ENCODE results near the gene CNKSR1.

- TF ChIP-seq EZH2 (conservative IDR thresholded peaks at IDR 0.05; ENCODE audit: low read depth, low read length) (no peak), CTCF (CRISPR knock-in tag; IDR thresholded peaks at IDR 0.05) (peak; percentile 87), PATZ1 (CRISPR knock-in tag; IDR thresholded peaks at IDR 0.05) (no peak), ZNF253 (CRISPR knock-in tag; IDR thresholded peaks at IDR 0.05; ENCODE audit: borderline replicate concordance) (no peak), MED1 (CRISPR knock-in tag; IDR thresholded peaks at IDR 0.05) (no peak), GMEB1 (CRISPR knock-in tag; IDR thresholded peaks at IDR 0.05; ENCODE audit: borderline replicate concordance) (no peak), ZNF232 (CRISPR knock-in tag; IDR thresholded peaks at IDR 0.05; ENCODE audit: borderline replicate concordance) (no peak), TERF1 (CRISPR knock-in tag; IDR thresholded peaks at IDR 0.05) (no peak)
Observed at GRCh38 chr1:26145041-26145959, 32.0 kb upstream of the CNKSR1 start.

Measured in HepG2 (cell line).